Subcutaneous abdominal adipose tissue (tissue), 5 donors: ENCODE results near the gene MIX23.

Experiments used
- H3K27ac ChIP-seq: one replicate; pipeline ENCODE4 v1.7.0; 2013; ENCODE audit warnings: low read depth, mild to moderate bottlenecking, inconsistent platforms, low read length, moderate library complexity
- H3K27me3 ChIP-seq, 5 donors: one replicate each; pipeline ENCODE4 v1.7.0; 2013; ENCODE audit warnings: low read length in 5 of 5, inconsistent platforms in 1 of 5; ENCODE audit not compliant: control insufficient read depth in 5 of 5, insufficient read depth in 4 of 5
- H3K36me3 ChIP-seq, 5 donors: one replicate each; pipeline ENCODE4 v1.7.0; 2013; ENCODE audit warnings: low read length in 5 of 5; ENCODE audit not compliant: control insufficient read depth in 5 of 5, insufficient read depth in 5 of 5
- H3K4me1 ChIP-seq, 5 donors: one replicate each; pipeline ENCODE4 v1.7.0; 2013; ENCODE audit warnings: low read length in 5 of 5, mild to moderate bottlenecking in 3 of 5, moderate library complexity in 1 of 5; ENCODE audit not compliant: control insufficient read depth in 5 of 5, insufficient read depth in 5 of 5
- H3K4me3 ChIP-seq, 5 donors: one replicate each; pipeline ENCODE4 v1.7.0; 2013; ENCODE audit warnings: low read length in 5 of 5, low read depth in 1 of 5
- H3K9ac ChIP-seq, 5 donors: one replicate each; pipeline ENCODE4 v1.7.0; 2013; ENCODE audit warnings: low read length in 5 of 5, mild to moderate bottlenecking in 4 of 5, moderate library complexity in 3 of 5
- H3K9me3 ChIP-seq, 5 donors: one replicate each; pipeline ENCODE4 v1.7.0; 2013; ENCODE audit warnings: low read length in 5 of 5; ENCODE audit not compliant: control insufficient read depth in 5 of 5
- donor health status: healthy.
- donor health status: healthy.
- donor health status: healthy.
- donor health status: healthy.
- donor health status: healthy.

The MIX23 gene

DNA sequence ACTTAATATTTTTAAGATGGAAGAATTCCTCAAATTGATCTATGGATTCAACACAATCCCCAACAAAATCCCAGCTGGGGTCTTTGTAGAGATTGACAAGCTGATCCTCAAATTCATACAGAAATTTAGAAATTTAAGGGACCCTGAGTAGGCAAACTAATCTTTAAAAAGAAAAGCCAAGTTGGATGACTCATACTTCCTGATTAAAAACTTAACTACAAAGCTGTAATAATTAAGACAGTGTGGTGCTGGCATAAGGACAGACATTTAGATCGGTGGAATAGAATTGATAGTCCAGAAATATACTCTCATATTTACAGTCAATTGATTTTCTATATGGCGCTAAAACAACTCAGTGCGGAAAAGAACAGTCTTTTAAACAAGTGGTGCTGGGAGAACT is 12.6 kb upstream of the MIX23 start:
- peaks cover 0 to 5% (median 0%) of the 10 kb centered on the region in 5 donors for H3K36me3 ChIP-seq
- peaks cover 0 to 3% (median 0%) of the 10 kb centered on the region in 5 donors for H3K4me1 ChIP-seq
- no peak overlapping the region for H3K27ac ChIP-seq
- H3K4me3 ChIP-seq = no peak overlapping the region
- H3K27me3 ChIP-seq = no peaks in the 10 kb centered on the region
- H3K9me3 ChIP-seq = no peaks in the 10 kb centered on the region
- no peak overlapping the region for H3K9ac ChIP-seq

DNA sequence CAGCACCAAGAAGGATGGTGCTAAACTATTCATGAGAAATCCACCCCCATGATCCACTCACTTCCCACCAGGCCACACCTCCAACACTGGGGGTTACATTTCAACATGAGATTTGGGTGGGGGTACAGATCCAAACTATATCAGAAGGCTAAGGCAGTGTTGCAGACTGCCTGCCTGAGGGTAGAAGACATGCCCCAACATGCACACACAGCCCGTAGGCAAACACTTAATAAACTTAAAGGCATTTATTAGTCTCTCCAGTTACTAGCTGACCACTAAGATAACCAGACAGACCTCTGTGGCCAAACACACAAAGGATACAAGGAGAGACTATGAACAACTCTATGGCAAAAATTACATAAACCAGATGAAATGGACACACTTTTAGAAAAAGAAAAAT is 11.1 kb upstream of the MIX23 start:
- no peaks in the 10 kb centered on the region for H3K9me3 ChIP-seq
- H3K36me3 ChIP-seq = peaks cover 0 to 5% (median 0%) of the 10 kb centered on the region in 5 donors
- H3K9ac ChIP-seq = no peak overlapping the region
- H3K27ac ChIP-seq = no peak overlapping the region
- no peak overlapping the region for H3K4me3 ChIP-seq
- H3K27me3 ChIP-seq = no peaks in the 10 kb centered on the region
- peaks cover 0 to 3% (median 0%) of the 10 kb centered on the region in 5 donors for H3K4me1 ChIP-seq

DNA sequence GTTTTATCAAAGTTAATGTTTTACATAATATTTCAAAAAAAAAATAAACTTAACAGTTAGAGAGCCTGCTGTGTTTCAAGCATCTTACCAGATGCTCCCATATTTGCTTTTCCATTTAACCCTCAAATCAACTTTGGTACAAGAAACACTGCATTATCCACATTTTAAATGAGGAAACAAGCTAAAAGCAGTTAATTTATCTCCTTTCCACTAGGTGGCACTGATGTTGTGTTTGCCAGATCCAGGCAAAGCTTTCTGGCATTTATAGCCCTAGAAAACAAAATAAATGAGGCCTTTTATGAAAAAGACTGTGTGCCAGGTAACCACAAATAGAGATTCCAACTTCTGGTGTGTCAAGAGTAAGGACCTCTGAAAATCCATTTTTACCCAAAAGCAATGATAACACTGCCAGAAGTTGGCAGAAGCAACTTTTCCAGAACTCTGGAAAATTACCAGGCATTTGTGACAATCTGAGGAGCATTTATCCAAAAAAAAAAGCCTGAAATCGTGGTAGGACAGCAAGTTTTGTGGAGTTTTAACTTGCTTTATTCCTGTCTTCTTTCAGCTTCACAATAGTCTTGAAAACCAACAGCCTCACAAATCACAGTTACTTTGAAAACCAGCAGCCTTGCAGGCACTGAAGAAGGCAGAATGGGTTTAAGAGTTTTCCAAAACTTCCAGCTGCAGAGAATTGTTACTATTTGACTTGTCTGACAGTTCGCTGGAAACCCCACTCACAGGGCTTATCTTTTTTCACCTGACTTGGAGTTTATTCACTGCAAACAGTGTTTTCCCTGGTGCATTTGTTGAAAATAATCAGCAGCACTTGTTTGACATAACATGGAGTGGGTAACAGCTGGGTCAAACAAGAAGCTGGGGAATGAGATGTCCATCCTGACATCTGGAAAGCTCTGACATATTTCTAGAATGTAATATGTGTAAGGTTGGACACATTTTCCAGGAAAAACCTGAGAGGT is 10.1 kb upstream of the MIX23 start:
- Histone ChIP-seq H3K27ac (no peak overlapping the region), H3K4me3 (no peak overlapping the region), H3K27me3 (no peaks in the 10 kb centered on the region), H3K36me3 (peaks cover 0 to 5% (median 0%) of the 10 kb centered on the region in 5 donors), H3K4me1 (peaks cover 0 to 3% (median 0%) of the 10 kb centered on the region in 5 donors), H3K9me3 (no peaks in the 10 kb centered on the region), H3K9ac (no peak overlapping the region)

DNA sequence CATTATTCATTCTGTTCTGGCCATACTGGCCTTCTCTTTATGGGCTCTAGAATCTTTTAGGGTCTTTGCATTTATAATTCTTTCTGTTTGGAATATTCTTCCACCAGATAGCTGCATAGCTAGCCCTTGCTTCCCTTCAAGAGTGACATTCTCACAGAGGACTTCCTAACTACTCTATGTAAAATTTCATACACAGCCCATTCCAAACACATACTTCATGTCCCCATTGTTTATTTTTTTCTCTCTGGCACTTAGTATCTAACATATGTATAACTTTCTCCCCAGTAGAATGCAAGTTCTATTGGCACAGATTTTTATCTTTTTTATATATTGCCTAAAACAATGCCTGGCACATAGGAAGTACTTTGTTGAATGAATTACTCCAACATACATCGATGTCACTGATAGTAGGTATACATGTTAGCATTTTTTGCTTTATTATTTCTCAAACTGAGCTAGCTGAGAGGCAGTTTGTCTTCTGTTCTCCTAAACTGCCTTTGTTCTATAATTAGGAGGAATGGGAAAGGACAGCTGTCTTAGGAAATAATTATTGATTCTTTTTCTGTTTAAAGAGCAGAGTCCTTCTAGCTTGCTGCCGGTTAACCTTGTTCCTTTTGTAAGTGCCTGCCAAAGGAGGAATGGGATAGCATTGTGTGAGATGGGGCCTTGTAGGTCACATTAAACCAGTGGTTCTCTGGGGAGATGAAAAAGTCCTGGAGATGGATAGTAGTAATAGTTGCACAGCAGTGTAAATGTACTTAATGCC is 8.8 kb upstream of the MIX23 start:
- no peak overlapping the region for H3K9ac ChIP-seq
- H3K36me3 ChIP-seq = peaks cover 0 to 5% (median under 1%) of the 10 kb centered on the region in 5 donors
- H3K27me3 ChIP-seq = no peaks in the 10 kb centered on the region
- H3K27ac ChIP-seq = no peak overlapping the region
- H3K9me3 ChIP-seq = no peaks in the 10 kb centered on the region
- H3K4me3 ChIP-seq = no peak overlapping the region
- H3K4me1 ChIP-seq = peaks cover 0 to 3% (median 0%) of the 10 kb centered on the region in 5 donors

DNA sequence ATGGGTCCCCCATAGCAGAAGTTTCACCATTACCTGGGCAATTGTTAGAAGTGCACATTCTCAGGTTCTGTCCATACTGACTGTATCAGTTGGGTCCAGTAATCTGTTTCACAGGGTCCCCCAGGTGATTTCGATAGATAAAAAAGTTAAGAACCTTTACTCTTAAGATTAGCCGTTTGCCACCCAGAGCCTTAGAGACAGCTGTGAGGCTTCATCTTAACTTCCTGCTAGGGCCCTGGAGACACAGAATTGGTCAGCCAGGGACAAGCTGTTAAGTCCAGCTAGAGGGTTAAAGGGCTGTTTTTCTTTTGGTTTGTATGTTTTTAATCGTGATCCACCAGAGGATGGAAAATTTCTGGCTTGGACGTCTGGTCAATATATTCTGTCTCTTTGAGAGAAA is 7.6 kb upstream of the MIX23 start:
- Histone ChIP-seq H3K4me1 (peaks cover 0 to 3% (median 0%) of the 10 kb centered on the region in 5 donors), H3K36me3 (peaks cover 0 to 5% (median 2%) of the 10 kb centered on the region in 5 donors), H3K27ac (no peak overlapping the region)

DNA sequence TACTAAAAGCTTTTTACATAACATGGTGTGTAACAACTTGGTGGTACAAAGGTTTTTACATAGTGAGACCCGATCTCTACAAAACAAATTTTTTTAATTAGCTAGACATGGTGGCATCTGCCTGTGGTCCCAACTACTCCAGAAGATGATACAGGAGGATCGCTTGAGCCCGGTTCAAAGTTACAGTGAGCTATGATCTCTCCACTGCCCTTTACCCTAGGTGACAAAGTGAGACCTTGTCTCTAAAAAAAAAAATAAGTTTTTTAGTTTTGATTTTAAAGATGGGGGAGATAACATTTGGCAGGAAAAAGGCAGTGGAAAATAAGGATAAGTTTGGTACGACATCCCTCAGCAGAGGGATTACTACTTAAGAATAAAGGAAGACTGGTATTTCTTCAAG is 6.9 kb upstream of the MIX23 start:
- peak overlapping the region in 1 of 5 donors; percentile 40 for H3K9ac ChIP-seq
- H3K36me3 ChIP-seq = peaks cover 0 to 5% (median 2%) of the 10 kb centered on the region in 5 donors
- no peaks in the 10 kb centered on the region for H3K9me3 ChIP-seq
- peaks cover 0 to 10% (median 1%) of the 10 kb centered on the region in 5 donors for H3K4me1 ChIP-seq
- no peak overlapping the region for H3K4me3 ChIP-seq
- no peaks in the 10 kb centered on the region for H3K27me3 ChIP-seq
- H3K27ac ChIP-seq = no peak overlapping the region

More for the DNA sequence above, 7.6 kb upstream of the MIX23 start:
- Histone ChIP-seq H3K9me3 (no peaks in the 10 kb centered on the region), H3K4me3 (no peak overlapping the region), H3K27me3 (no peaks in the 10 kb centered on the region), H3K9ac (peak overlapping the region in 1 of 5 donors; percentile 48)

DNA sequence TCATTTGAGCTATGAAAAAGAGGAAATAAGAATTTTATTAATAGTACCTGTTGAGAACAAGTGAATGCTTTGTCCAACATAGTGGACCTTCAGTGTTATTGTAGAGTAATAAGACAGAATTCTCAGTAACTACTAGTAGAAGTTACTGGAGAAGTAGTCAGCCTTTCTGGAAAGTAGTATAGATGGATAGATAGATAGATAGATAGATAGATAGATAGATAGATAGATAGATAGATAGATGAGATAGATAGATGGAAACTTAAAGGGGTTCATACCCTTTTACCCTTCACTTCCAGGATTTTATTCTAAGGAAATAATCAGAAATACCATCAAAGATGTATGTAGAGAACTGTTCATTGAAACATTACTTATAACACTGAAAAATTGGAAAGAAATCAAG is 6.2 kb upstream of the MIX23 start:
- no peak overlapping the region for H3K4me3 ChIP-seq
- H3K27me3 ChIP-seq = no peaks in the 10 kb centered on the region
- no peaks in the 10 kb centered on the region for H3K9me3 ChIP-seq
- H3K36me3 ChIP-seq = peaks cover 0 to 4% (median 2%) of the 10 kb centered on the region in 5 donors
- peaks cover 0 to 17% (median 8%) of the 10 kb centered on the region in 5 donors for H3K4me1 ChIP-seq
- H3K27ac ChIP-seq = no peak overlapping the region
- no peak overlapping the region for H3K9ac ChIP-seq

DNA sequence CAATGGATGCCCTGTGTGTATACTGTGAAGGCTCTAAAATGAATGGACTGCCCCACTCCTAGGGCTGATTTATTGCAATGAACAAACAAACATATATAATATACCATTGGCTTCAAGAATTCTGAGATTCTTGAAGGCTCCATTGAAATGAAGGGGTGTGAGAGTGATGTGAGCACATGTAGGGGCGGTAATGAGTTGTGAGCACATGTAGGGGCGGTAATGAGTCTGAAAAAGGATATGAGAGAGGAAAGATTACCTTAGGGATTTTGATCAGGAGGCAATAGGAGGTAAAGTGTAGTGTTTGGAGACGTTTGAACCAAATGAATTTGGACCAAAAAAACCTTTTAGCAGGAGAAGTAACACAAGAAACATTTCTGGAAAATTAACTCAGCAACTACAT is 4.7 kb upstream of the MIX23 start:
- Histone ChIP-seq H3K36me3 (peaks cover 0 to 2% (median 0%) of the 10 kb centered on the region in 5 donors), H3K4me3 (no peak overlapping the region), H3K9ac (no peak overlapping the region), H3K27ac (no peak overlapping the region), H3K9me3 (no peaks in the 10 kb centered on the region), H3K27me3 (no peaks in the 10 kb centered on the region), H3K4me1 (peaks cover 0 to 24% (median 17%) of the 10 kb centered on the region in 5 donors)

DNA sequence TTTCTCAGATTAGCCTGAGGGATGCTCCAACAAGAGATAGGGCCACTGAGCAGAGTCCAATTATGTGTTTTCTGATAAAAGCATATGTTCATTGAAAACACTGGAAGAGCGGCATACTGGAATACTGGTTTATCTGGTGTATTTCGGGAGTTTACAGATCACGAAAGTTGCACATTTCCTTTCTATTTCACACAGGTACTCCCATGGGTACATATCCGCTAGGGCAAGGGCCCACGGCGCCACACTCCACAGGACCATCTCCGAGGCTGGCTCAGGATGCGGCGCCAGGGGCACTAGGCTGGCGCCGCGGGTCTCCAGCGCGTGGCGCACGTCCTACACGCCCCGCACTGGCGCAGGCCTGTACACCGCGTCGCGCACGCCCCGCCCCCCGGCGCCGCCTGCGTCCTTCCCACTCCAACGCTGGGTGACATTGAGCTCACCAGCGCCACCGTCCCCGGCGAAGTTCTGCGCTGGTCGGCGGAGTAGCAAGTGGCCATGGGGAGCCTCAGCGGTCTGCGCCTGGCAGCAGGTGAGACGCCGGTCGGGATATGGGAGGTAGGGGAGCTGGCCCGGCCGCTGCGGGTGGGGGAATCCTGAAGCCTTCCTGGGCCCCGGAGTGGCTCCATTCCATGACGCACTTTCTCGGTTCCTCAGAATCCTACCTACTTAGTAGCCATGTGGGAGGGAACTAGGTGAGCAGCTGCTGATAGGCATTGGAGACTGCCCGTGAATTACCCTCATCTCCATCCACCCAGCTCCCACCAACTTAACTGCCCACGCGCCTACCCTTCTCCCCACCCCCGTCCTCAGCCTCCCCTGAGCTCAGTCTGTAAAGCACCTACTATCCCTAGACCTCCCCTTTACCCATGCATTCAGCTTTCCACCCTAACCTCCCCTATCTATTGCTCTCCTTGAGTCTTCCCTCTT is 1.0 kb upstream of the MIX23 start, which contains the start of gene FAM162A:
TSS of gene FAM162A (plus strand) at position 412 of the 927 bp plus-strand sequence. CDS start at position 496, 84 bp downstream.
- Histone ChIP-seq H3K4me3 (peak within 1 kb of the TSS; percentile 93 to 100 (median 97)), H3K4me1 (peaks cover 0 to 34% (median 27%) of the 10 kb centered on the region in 5 donors), H3K27me3 (no peaks in the 10 kb centered on the region), H3K9ac (peak within 1 kb of the TSS; percentile 78 to 96 (median 87)), H3K27ac (peak within 1 kb of the TSS; percentile 80), H3K36me3 (peaks cover 0 to 2% (median 0%) of the 10 kb centered on the region in 5 donors), H3K9me3 (no peaks in the 10 kb centered on the region)
